SK-N-SH (cell line): ENCODE results near the gene NACC1. TPM values are rescaled to one million over a fixed set of nuclear protein-coding genes. Genes with fewer than 3 reads are reported as not detected.
A peak's percentile ranks its signal among the peaks of the same experiment; 100 is the strongest.

Experiments
- CTCF ChIA-PET: fragments of 300-600, 350-600 bp; formaldehyde crosslinking; extraction: SDS; loops from one replicate; lab custom pipeline; 2021; lab: Yijun Ruan, JAX
- POLR2A ChIA-PET: fragments of 350-600 bp; sonication (Branson Sonifier 250); formaldehyde crosslinking; extraction: SDS; loops from one replicate; lab custom pipeline; 2020; ENCODE audit warnings: antibody characterized with exemption, inconsistent platforms; lab: Yijun Ruan, JAX
- DNase-seq: peaks from one replicate; pipeline ENCODE4 v3.0.0; 2012
- H2AFZ ChIP-seq: fragments of 200-600 bp; sonication (generic); 2 replicates; pipeline ENCODE4 v1.8.1; 2016; ENCODE audit warnings: antibody characterized with exemption, mild to moderate bottlenecking, low read depth
- H3F3A ChIP-seq: fragments of 200-600 bp; sonication (generic); replicated peaks from 2 replicates; pipeline ENCODE3; 2016; ENCODE audit warnings: antibody characterized with exemption, mild to moderate bottlenecking; ENCODE audit not compliant: insufficient read depth
- H3K27ac ChIP-seq, 2 experiments: fragments of 200-500 bp in 1 of 2; fragments of 200-600 bp in 1 of 2; sonication (Bioruptor generic) in 1 of 2; sonication (generic), shearing (Covaris generic) in 1 of 2; 2 replicates each; pipeline versions ENCODE4 v1.5.1 to v1.6.1; 2014 to 2016; ENCODE audit warnings: low read depth in 2 of 2, inconsistent platforms in 1 of 2, low read length in 1 of 2, mild to moderate bottlenecking in 1 of 2, mixed read lengths in 1 of 2
- H3K27me3 ChIP-seq: fragments of 200-600 bp; sonication (generic), shearing (Covaris generic); 2 replicates; pipeline ENCODE4 v1.6.1; 2016; ENCODE audit warnings: mixed run types; ENCODE audit not compliant: insufficient read depth
- H3K36me3 ChIP-seq, 2 experiments: fragments of 200-500 bp in 1 of 2; fragments of 200-600 bp in 1 of 2; sonication (Bioruptor generic) in 1 of 2; sonication (generic) in 1 of 2; replicated peaks in 1 of 2; 2 replicates each; pipeline versions ENCODE3 to v1.5.1; 2014 to 2016; ENCODE audit warnings: low read length in 1 of 2, mild to moderate bottlenecking in 1 of 2; ENCODE audit not compliant: insufficient read depth in 2 of 2, control insufficient read depth in 1 of 2
- H3K4me1 ChIP-seq, 2 experiments: fragments of 200-500 bp in 1 of 2; fragments of 200-600 bp in 1 of 2; sonication (Bioruptor generic) in 1 of 2; sonication (generic), shearing (Covaris generic) in 1 of 2; 2 replicates each; pipeline versions ENCODE4 v1.5.1 to v1.6.1; 2014 to 2016; ENCODE audit warnings: low read depth in 1 of 2, low read length in 1 of 2, mixed run types in 1 of 2; ENCODE audit not compliant: insufficient read depth in 2 of 2, control insufficient read depth in 1 of 2
- H3K4me2 ChIP-seq: fragments of 200-600 bp; sonication (generic), shearing (Covaris generic); 2 replicates; pipeline ENCODE4 v1.6.1; 2017; ENCODE audit warnings: mixed run types
- H3K4me3 ChIP-seq, 2 experiments: fragments of 200-500 bp in 1 of 2; fragments of 200-600 bp in 1 of 2; sonication (Bioruptor generic) in 1 of 2; sonication (generic), shearing (Covaris generic) in 1 of 2; 2 replicates each; pipeline versions ENCODE4 v1.5.1 to v1.8.1; 2014 to 2016; ENCODE audit warnings: low read depth in 2 of 2, inconsistent platforms in 1 of 2, low read length in 1 of 2, mild to moderate bottlenecking in 1 of 2, mixed read lengths in 1 of 2, moderate library complexity in 1 of 2
- H3K79me2 ChIP-seq: fragments of 200-600 bp; sonication (generic); 2 replicates; pipeline ENCODE4 v1.8.1; 2017; ENCODE audit warnings: mild to moderate bottlenecking; ENCODE audit not compliant: insufficient read depth
- H3K9ac ChIP-seq: fragments of 200-600 bp; sonication (generic); 2 replicates; pipeline ENCODE4 v1.6.1; 2017; ENCODE audit warnings: mixed run types
- H3K9me2 ChIP-seq: fragments of 200-600 bp; sonication (generic); 2 replicates; pipeline ENCODE4 v1.6.1; 2017; ENCODE audit warnings: mixed run types
- H3K9me3 ChIP-seq: fragments of 200-600 bp; sonication (generic); 2 replicates; pipeline ENCODE4 v1.6.1; 2017; ENCODE audit warnings: mixed run types, mild to moderate bottlenecking, moderate library complexity
- H4K20me1 ChIP-seq: fragments of 200-600 bp; sonication (generic); 2 replicates; pipeline ENCODE4 v1.6.1; 2017; ENCODE audit warnings: mild to moderate bottlenecking, mixed run types; ENCODE audit not compliant: insufficient read depth
- CHD2 ChIP-seq: fragments of 150-350 bp; IDR thresholded peaks from 2 replicates; pipeline ENCODE4 v1.6.1; 2018; ENCODE audit warnings: low read length; ENCODE audit not compliant: partially characterized antibody
- ELF1 ChIP-seq: IDR thresholded peaks from 2 replicates; pipeline ENCODE4 v1.4.0; 2012
- EP300 ChIP-seq, 2 experiments: IDR thresholded peaks; 2 replicates each; pipeline versions ENCODE4 v1.4.0 to v1.6.1; 2012; ENCODE audit warnings: borderline replicate concordance in 1 of 2, low read depth in 1 of 2, low read length in 1 of 2
- EZH2phosphoT487 ChIP-seq: fragments of 200-600 bp; sonication (generic); IDR thresholded peaks from 2 replicates; pipeline ENCODE4 v1.6.1; 2017; ENCODE audit warnings: low read depth, mixed run types, mild to moderate bottlenecking, antibody characterized with exemption, moderate library complexity, borderline replicate concordance
- FOXJ3 ChIP-seq: sonication (generic); formaldehyde crosslinking; IDR thresholded peaks from 2 replicates; pipeline ENCODE4 v1.5.1; 2020; ENCODE audit warnings: mild to moderate bottlenecking, missing genetic modification reagents
- FOXM1 ChIP-seq: IDR thresholded peaks from 2 replicates; pipeline ENCODE4 v1.4.0; 2012; ENCODE audit warnings: low read depth, mild to moderate bottlenecking
- GABPA ChIP-seq: IDR thresholded peaks from 2 replicates; pipeline ENCODE4 v1.4.0; 2012; ENCODE audit warnings: low read depth, mild to moderate bottlenecking
- GATA2 ChIP-seq: sonication (generic); formaldehyde crosslinking; IDR thresholded peaks from 2 replicates; pipeline ENCODE4 v1.5.0; 2020; ENCODE audit warnings: mild to moderate bottlenecking, missing genetic modification reagents
- JUND ChIP-seq: IDR thresholded peaks from 2 replicates; pipeline ENCODE4 v1.4.0; 2012
- MXI1 ChIP-seq: IDR thresholded peaks from 2 replicates; pipeline ENCODE4 v1.6.1; 2012; ENCODE audit warnings: mild to moderate bottlenecking, low read depth, low read length, improper control_type of control experiment
- NFIC ChIP-seq: IDR thresholded peaks from 2 replicates; pipeline ENCODE4 v1.4.0; 2012; ENCODE audit warnings: borderline replicate concordance
- POLR2AphosphoS5 ChIP-seq: IDR thresholded peaks from 2 replicates; pipeline ENCODE4 v1.6.1; 2012; ENCODE audit warnings: low read depth, low read length
- RFX5 ChIP-seq: IDR thresholded peaks from 2 replicates; pipeline ENCODE4 v1.6.1; 2012; ENCODE audit warnings: mild to moderate bottlenecking, improper control_type of control experiment, low read length
- RXRA ChIP-seq: IDR thresholded peaks from 2 replicates; pipeline ENCODE4 v1.4.0; 2012; ENCODE audit warnings: low read depth, mild to moderate bottlenecking, borderline replicate concordance
- SIN3A ChIP-seq: IDR thresholded peaks from 2 replicates; pipeline ENCODE4 v1.6.1; 2012; ENCODE audit warnings: low read depth, mild to moderate bottlenecking, low read length, moderate library complexity, borderline replicate concordance
- TAF1 ChIP-seq: IDR thresholded peaks from 2 replicates; pipeline ENCODE4 v1.6.1; 2012; ENCODE audit warnings: low read depth, mild to moderate bottlenecking, low read length, moderate library complexity, borderline replicate concordance
- TCF12 ChIP-seq: IDR thresholded peaks from 2 replicates; pipeline ENCODE4 v1.4.0; 2012
- TEAD4 ChIP-seq: IDR thresholded peaks from 2 replicates; pipeline ENCODE4 v1.4.0; 2012; ENCODE audit warnings: mild to moderate bottlenecking, borderline replicate concordance; ENCODE audit not compliant: insufficient read depth
- YY1 ChIP-seq: IDR thresholded peaks from 2 replicates; pipeline ENCODE4 v1.4.0; 2012; ENCODE audit warnings: low read depth, mild to moderate bottlenecking
- WGBS: methylation state at CpG from one replicate; pipeline ENCODE4 v1.1.6; 2017; ENCODE audit warnings: low lambda C conversion rate; 5-methylcytosine and 5-hydroxymethylcytosine counted together
- polyA plus RNA-seq, 3 experiments: library from polyadenylated mRNA; depleted of rRNA; stranded (reverse); fragments of >200 nt; gene quantifications; 2 replicates each; pipeline ENCODE4 v1.2.3, GENCODE V29; 2012
- TF ChIP-seq, protein P1 (sequence below): IDR thresholded peaks from 2 replicates; pipeline ENCODE4 v1.4.0; 2012; ENCODE audit warnings: low read depth, borderline replicate concordance
- TF ChIP-seq, protein P2 (sequence below): IDR thresholded peaks from 2 replicates; pipeline ENCODE4 v1.4.0; 2012; ENCODE audit warnings: low read depth, borderline replicate concordance
- TF ChIP-seq, protein P3 (sequence below): fragments of 150-350 bp; IDR thresholded peaks from 2 replicates; pipeline ENCODE4 v1.6.1; 2017; ENCODE audit warnings: antibody characterized with exemption, low read length, low read depth, borderline replicate concordance
- TF ChIP-seq, protein P4 (sequence below): fragments of 200-600 bp; sonication (generic); IDR thresholded peaks from 2 replicates; pipeline ENCODE4 v1.6.1; 2017; ENCODE audit warnings: antibody characterized with exemption, mild to moderate bottlenecking, moderate library complexity
- TF ChIP-seq, protein P5 (sequence below): IDR thresholded peaks from 2 replicates; pipeline ENCODE4; 2012

NACC1 gene
- polyA plus RNA-seq, 1 of the 3 experiments (the other 2 are of a cell fraction): 127 TPM

DNA sequence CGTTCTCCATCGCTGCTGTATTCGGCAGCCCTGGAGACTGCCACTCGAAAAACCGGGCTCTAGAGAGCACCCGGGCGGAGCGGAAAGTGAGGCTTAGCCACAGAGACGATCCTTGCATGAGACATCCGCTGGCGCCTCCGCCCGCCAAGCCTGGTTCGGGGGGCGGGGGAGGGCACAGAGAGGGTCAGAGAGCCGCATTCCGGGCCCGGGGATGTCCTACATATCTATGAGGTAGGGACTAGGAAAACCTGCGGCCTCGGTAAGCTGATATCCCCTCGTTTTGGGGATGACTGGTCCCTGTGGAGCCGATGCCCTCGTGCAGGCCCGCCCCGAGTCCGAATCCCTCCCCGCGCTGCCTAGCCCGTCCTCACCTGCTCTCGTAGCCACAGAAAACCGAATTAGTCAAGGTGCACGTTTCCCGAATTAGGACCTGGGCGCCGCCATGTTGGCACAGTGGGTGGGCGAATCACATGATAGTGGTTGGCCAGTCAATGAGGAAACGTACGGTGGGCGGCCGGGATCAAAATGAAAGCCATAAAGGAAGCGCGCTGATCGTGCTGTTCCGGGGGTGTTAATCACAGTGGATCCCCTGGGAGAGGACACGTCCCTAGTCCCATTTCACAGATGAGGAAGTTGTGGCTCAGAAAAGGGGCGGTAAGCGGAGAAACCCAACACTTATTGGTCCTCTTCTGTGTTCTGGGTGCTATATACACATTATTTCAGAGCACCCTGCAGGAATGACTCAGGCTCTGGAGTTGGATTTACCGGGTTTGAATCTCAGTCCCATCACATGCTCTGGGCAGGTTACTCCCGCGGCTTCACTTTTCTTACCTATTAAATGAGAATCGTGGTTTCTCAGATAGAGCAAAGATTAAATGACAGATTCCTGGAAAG lies 1.5 kb upstream of the NACC1 start, which contains the start of gene TRMT1:
Gene TRMT1, minus strand, starts transcription at position 459 of the 894 bp plus-strand sequence. Its CDS starts 341 bp downstream, at position 118.
- H3K4me3 ChIP-seq: peak within 1 kb of the TSS; percentile 94 to 97
- H3K36me3 ChIP-seq: peaks cover 11 to 12% of the 10 kb centered on the region in 2 experiments
- H3K9me2 ChIP-seq: no peaks in the 10 kb centered on the region
- peak within 1 kb of the TSS; percentile 98 for H2AFZ ChIP-seq
- peaks cover 27% of the 10 kb centered on the region for H4K20me1 ChIP-seq
- peak within 1 kb of the TSS; percentile 91 for H3K9ac ChIP-seq
- no peaks in the 10 kb centered on the region for H3K9me3 ChIP-seq
- 1% methylated on average over 31 of the region's 51 CpGs for WGBS
- peaks cover 22 to 27% of the 10 kb centered on the region in 2 experiments; a peak in 2 of 4 replicates for H3K4me1 ChIP-seq
- H3F3A ChIP-seq: peaks cover 4% of the 10 kb centered on the region
- H3K27ac ChIP-seq: peak within 1 kb of the TSS; percentile 55 to 65
- peak; percentile 94 for DNase-seq
- ChIA-PET POLR2A (no interaction called here), CTCF (interaction anchor here (1.2 to 4.0 kb wide), 4 partner anchors 12 to 139 kb away, joined by 3 to 20 read pairs (median 8); no protein-coding TSS in a partner anchor)
- peak within 1 kb of the TSS; percentile 80 for H3K4me2 ChIP-seq
- H3K79me2 ChIP-seq: peaks cover 58% of the 10 kb centered on the region
- H3K27me3 ChIP-seq: no peaks in the 10 kb centered on the region
- TF ChIP-seq NFIC (no peak), TEAD4 (no peak), GATA2 (CRISPR knock-in tag) (no peak), CHD2 (peak; percentile 73), MXI1 (peak; percentile 100), RXRA (no peak), FOXM1 (no peak), ELF1 (peak; percentile 88), GABPA (peak; percentile 58), EP300 (IDR thresholded peaks at IDR 0.05; ENCODE audit: borderline replicate concordance in 1 of 2, low read depth in 1 of 2, low read length in 1 of 2) (no peak), SIN3A (peak; percentile 94), RFX5 (no peak), TAF1 (peak; percentile 70), TCF12 (peak; percentile 18; the same call in 1 of the 2 replicates), YY1 (peak; percentile 99), JUND (no peak), EZH2phosphoT487 (no peak), FOXJ3 (no peak), POLR2AphosphoS5 (peak; percentile 51; the same call in 1 of the 2 replicates)
- TF ChIP-seq, protein P1, sequence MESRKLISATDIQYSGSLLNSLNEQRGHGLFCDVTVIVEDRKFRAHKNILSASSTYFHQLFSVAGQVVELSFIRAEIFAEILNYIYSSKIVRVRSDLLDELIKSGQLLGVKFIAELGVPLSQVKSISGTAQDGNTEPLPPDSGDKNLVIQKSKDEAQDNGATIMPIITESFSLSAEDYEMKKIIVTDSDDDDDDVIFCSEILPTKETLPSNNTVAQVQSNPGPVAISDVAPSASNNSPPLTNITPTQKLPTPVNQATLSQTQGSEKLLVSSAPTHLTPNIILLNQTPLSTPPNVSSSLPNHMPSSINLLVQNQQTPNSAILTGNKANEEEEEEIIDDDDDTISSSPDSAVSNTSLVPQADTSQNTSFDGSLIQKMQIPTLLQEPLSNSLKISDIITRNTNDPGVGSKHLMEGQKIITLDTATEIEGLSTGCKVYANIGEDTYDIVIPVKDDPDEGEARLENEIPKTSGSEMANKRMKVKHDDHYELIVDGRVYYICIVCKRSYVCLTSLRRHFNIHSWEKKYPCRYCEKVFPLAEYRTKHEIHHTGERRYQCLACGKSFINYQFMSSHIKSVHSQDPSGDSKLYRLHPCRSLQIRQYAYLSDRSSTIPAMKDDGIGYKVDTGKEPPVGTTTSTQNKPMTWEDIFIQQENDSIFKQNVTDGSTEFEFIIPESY: peak; percentile 79
- TF ChIP-seq, protein P2, sequence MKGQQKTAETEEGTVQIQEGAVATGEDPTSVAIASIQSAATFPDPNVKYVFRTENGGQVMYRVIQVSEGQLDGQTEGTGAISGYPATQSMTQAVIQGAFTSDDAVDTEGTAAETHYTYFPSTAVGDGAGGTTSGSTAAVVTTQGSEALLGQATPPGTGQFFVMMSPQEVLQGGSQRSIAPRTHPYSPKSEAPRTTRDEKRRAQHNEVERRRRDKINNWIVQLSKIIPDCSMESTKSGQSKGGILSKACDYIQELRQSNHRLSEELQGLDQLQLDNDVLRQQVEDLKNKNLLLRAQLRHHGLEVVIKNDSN: peak; percentile 97
- TF ChIP-seq, protein P3, sequence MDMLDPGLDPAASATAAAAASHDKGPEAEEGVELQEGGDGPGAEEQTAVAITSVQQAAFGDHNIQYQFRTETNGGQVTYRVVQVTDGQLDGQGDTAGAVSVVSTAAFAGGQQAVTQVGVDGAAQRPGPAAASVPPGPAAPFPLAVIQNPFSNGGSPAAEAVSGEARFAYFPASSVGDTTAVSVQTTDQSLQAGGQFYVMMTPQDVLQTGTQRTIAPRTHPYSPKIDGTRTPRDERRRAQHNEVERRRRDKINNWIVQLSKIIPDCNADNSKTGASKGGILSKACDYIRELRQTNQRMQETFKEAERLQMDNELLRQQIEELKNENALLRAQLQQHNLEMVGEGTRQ: peak; percentile 62; the same call in 1 of the 2 replicates
- TF ChIP-seq, protein P4, sequence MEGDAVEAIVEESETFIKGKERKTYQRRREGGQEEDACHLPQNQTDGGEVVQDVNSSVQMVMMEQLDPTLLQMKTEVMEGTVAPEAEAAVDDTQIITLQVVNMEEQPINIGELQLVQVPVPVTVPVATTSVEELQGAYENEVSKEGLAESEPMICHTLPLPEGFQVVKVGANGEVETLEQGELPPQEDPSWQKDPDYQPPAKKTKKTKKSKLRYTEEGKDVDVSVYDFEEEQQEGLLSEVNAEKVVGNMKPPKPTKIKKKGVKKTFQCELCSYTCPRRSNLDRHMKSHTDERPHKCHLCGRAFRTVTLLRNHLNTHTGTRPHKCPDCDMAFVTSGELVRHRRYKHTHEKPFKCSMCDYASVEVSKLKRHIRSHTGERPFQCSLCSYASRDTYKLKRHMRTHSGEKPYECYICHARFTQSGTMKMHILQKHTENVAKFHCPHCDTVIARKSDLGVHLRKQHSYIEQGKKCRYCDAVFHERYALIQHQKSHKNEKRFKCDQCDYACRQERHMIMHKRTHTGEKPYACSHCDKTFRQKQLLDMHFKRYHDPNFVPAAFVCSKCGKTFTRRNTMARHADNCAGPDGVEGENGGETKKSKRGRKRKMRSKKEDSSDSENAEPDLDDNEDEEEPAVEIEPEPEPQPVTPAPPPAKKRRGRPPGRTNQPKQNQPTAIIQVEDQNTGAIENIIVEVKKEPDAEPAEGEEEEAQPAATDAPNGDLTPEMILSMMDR: no peak
- TF ChIP-seq, protein P5, sequence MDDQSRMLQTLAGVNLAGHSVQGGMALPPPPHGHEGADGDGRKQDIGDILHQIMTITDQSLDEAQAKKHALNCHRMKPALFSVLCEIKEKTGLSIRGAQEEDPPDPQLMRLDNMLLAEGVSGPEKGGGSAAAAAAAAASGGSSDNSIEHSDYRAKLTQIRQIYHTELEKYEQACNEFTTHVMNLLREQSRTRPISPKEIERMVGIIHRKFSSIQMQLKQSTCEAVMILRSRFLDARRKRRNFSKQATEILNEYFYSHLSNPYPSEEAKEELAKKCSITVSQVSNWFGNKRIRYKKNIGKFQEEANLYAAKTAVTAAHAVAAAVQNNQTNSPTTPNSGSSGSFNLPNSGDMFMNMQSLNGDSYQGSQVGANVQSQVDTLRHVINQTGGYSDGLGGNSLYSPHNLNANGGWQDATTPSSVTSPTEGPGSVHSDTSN: peak; percentile 34; the same call in 1 of the 2 replicates
